SU-DHL-6 (cell line): ENCODE measurements around the gene CYP4F11.
"Not testable (repeated sequence)": the region's sequence is repeated elsewhere in the genome, so short reads cannot be mapped to it uniquely, and the experiment has no call there.

Experiments used
- H2AFZ ChIP-seq: fragments of 200-600 bp; sonication (generic); 2 replicates; pipeline ENCODE4 v1.6.1; 2014; ENCODE audit warnings: low read depth, mild to moderate bottlenecking, moderate library complexity, mixed read lengths, antibody characterized with exemption, low read length; ENCODE audit not compliant: severe bottlenecking
- H3F3A ChIP-seq: fragments of 200-600 bp; shearing (Covaris generic); 2 replicates; pipeline ENCODE4 v1.6.0; 2016; ENCODE audit warnings: antibody characterized with exemption, mild to moderate bottlenecking; ENCODE audit not compliant: insufficient read depth
- H3K27ac ChIP-seq: fragments of 200-600 bp; sonication (generic); 2 replicates; pipeline ENCODE4 v1.5.1; 2016; ENCODE audit warnings: low read depth, mild to moderate bottlenecking, low read length, moderate library complexity, mixed read lengths
- H3K27me3 ChIP-seq: fragments of 200-600 bp; sonication (generic), shearing (Covaris generic); 2 replicates; pipeline ENCODE4 v1.6.0; 2014; ENCODE audit warnings: mild to moderate bottlenecking, low read length
- H3K36me3 ChIP-seq: fragments of 200-600 bp; sonication (generic); 2 replicates; pipeline ENCODE4 v1.6.1; 2014; ENCODE audit warnings: mild to moderate bottlenecking, low read length, mixed read lengths
- H3K4me2 ChIP-seq: fragments of 300-600, 200-600 bp; shearing (Covaris generic), sonication (generic); 2 replicates; pipeline ENCODE4 v1.6.0; 2014; ENCODE audit warnings: low read length, low read depth, mild to moderate bottlenecking; ENCODE audit not compliant: poor library complexity, severe bottlenecking
- H3K4me3 ChIP-seq: fragments of 200-600 bp; sonication (generic); 2 replicates; pipeline ENCODE4 v1.5.1; 2014; ENCODE audit warnings: antibody characterized with exemption, low read length, mild to moderate bottlenecking, mixed read lengths; ENCODE audit not compliant: insufficient read depth, poor library complexity, severe bottlenecking
- H3K79me2 ChIP-seq: fragments of 200-600 bp; sonication (generic); 2 replicates; pipeline ENCODE4 v1.6.1; 2014; ENCODE audit warnings: mild to moderate bottlenecking, low read length, moderate library complexity; ENCODE audit not compliant: insufficient read depth
- H3K9ac ChIP-seq: fragments of 200-600 bp; sonication (generic); 2 replicates; pipeline ENCODE4 v1.7.0; 2014; ENCODE audit warnings: mild to moderate bottlenecking, low read length
- H3K9me2 ChIP-seq: fragments of 200-600 bp; sonication (generic); replicated peaks from 2 replicates; pipeline ENCODE4 v1.6.1; 2014; ENCODE audit warnings: low read length; ENCODE audit not compliant: insufficient read depth
- H3K9me3 ChIP-seq: fragments of 200-600 bp; sonication (generic); 2 replicates; pipeline ENCODE4 v1.6.1; 2014; ENCODE audit warnings: low read length, mixed read lengths; ENCODE audit not compliant: insufficient read depth
- H4K20me1 ChIP-seq: fragments of 200-600 bp; sonication (generic); 2 replicates; pipeline ENCODE4 v1.6.1; 2014; ENCODE audit warnings: low read depth, mild to moderate bottlenecking, antibody characterized with exemption, low read length, moderate library complexity, mixed read lengths
- CTCF ChIP-seq: fragments of 200-600 bp; sonication (generic); IDR thresholded peaks from one replicate; pipeline ENCODE4 v1.5.1; 2017; ENCODE audit warnings: antibody characterized with exemption, mild to moderate bottlenecking, low read length, moderate library complexity; ENCODE audit not compliant: insufficient read depth, poor library complexity, severe bottlenecking
- EZH2phosphoT487 ChIP-seq: fragments of 200-600 bp; sonication (generic), shearing (Covaris generic); conservative IDR thresholded peaks from 2 replicates; pipeline ENCODE4 v1.6.1; 2018; ENCODE audit warnings: mild to moderate bottlenecking, antibody characterized with exemption, low read length, moderate library complexity, mixed read lengths

CYP4F11 gene

DNA sequence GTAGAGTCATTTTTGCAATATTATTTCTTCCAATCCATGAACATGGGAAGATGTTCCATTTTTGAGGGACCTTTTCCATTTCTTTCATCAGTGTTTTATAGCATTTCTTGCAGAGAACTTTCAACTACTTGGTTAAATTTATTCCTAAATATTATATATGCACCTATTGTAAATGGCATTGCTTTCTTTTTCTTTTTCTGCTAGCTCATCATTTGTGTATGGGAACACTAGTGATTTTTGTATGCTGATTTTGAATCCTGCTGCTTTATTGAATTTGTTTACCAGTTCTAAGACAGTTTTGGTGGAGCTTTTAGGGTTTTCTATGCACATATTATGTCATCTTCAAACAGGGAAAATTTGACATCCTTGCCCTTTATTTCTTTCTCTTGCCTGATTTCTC is 29.3 kb downstream of the CYP4F11 start:
- no peak for TF ChIP-seq EZH2phosphoT487
- no peak for TF ChIP-seq CTCF
- no peaks in the 10 kb centered on the region for H3K9me3 ChIP-seq

GRCh38 chr19:15902898-15903297 is 31.4 kb downstream of the CYP4F11 start:
- not testable (repeated sequence) for H3K79me2 ChIP-seq, H3K27ac ChIP-seq, H3K4me3 ChIP-seq, H3F3A ChIP-seq, H2AFZ ChIP-seq, H3K9me3 ChIP-seq, H3K36me3 ChIP-seq, H3K4me2 ChIP-seq, H3K9me2 ChIP-seq, H3K9ac ChIP-seq, H4K20me1 ChIP-seq, H3K27me3 ChIP-seq

More for the DNA sequence above, 29.3 kb downstream of the CYP4F11 start:
- Histone ChIP-seq H3K79me2 (no peaks in the 10 kb centered on the region), H3F3A (no peaks in the 10 kb centered on the region), H4K20me1 (no peaks in the 10 kb centered on the region), H3K4me2 (no peak overlapping the region), H3K4me3 (no peak overlapping the region), H3K27ac (no peak overlapping the region), H3K36me3 (no peaks in the 10 kb centered on the region), H3K27me3 (no peaks in the 10 kb centered on the region), H3K9me2 (no peaks in the 10 kb centered on the region), H3K9ac (no peak overlapping the region), H2AFZ (no peak overlapping the region)

DNA sequence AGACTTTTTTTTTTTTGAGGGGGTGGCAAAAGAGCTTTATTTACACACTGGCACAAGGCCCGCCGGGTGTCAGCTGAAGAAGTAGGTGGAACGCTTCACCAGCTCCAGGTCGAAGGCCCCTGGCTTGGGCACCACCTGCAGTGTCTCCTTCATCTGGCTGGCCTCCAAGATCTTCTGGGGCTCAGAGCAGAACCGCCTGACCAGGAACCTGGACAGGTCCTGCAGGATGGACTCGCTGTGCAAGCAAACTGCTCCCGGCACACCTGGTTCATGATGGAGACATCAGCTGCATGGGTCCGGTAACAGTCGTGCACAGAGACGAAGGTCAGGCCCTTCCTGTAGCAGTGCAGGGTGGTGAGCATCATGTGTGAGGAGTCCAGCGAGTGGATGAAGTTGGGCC is 32.1 kb downstream of the CYP4F11 start:
- Histone ChIP-seq H3K36me3 (no peaks in the 10 kb centered on the region), H3K27ac (no peak overlapping the region), H3K9me3 (no peaks in the 10 kb centered on the region), H2AFZ (no peak overlapping the region), H3K4me2 (no peak overlapping the region), H3K9ac (no peak overlapping the region), H3K9me2 (no peaks in the 10 kb centered on the region), H3K27me3 (no peaks in the 10 kb centered on the region), H3F3A (no peaks in the 10 kb centered on the region), H4K20me1 (no peaks in the 10 kb centered on the region), H3K79me2 (no peaks in the 10 kb centered on the region), H3K4me3 (no peak overlapping the region)
- TF ChIP-seq CTCF, result no peak
- TF ChIP-seq EZH2phosphoT487, result no peak

DNA sequence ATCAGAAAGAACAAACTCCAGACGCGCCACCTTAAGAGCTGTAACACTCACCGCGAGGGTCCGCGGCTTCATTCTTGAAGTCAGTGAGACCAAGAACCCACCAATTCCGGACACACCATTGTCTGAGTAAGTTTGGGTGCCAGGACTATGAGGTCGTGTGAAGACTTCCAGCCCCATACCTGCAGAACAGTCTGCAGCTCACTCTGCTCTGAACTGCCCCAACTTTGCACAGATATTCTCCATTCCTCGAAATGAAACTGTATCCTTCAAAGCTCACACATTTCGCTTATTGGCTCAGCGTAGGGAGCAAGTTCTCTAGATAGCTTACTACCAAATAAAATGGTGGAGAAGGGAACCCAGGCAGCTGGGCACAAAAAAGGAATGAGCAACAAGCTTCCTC is 33.8 kb downstream of the CYP4F11 start:
- Histone ChIP-seq H3K79me2 (no peaks in the 10 kb centered on the region), H3K9me2 (no peaks in the 10 kb centered on the region), H3K27me3 (no peaks in the 10 kb centered on the region), H3F3A (no peaks in the 10 kb centered on the region), H3K4me2 (no peak overlapping the region), H4K20me1 (no peaks in the 10 kb centered on the region), H3K9me3 (no peaks in the 10 kb centered on the region), H3K27ac (no peak overlapping the region), H2AFZ (no peak overlapping the region), H3K4me3 (no peak overlapping the region), H3K9ac (no peak overlapping the region), H3K36me3 (no peaks in the 10 kb centered on the region)
- TF ChIP-seq EZH2phosphoT487 (no peak), CTCF (no peak)

DNA sequence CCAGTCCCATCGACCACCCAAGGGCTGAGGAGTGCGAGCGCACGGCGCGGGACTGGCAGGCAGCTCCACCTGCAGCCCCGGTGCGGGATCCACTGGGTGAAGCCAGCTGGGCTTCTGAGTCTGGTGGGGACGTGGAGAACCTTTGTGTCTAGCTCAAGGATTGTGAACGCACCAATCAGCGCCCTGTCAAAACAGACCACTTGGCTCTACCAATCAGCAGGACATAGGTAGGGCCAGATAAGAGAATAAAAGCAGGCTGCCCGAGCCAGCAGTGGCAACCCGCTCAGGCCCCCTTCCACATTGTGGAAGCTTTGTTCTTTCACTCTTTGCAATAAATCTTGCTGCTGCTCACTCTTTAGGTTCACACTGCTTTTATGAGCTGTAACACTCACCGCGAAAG is 34.3 kb downstream of the CYP4F11 start:
- H2AFZ ChIP-seq, H3F3A ChIP-seq, H3K27ac ChIP-seq, H3K4me2 ChIP-seq, H3K4me3 ChIP-seq, H3K27me3 ChIP-seq, H3K9me2 ChIP-seq, H3K9me3 ChIP-seq, H4K20me1 ChIP-seq, H3K79me2 ChIP-seq, H3K9ac ChIP-seq, H3K36me3 ChIP-seq: not testable (repeated sequence)

DNA sequence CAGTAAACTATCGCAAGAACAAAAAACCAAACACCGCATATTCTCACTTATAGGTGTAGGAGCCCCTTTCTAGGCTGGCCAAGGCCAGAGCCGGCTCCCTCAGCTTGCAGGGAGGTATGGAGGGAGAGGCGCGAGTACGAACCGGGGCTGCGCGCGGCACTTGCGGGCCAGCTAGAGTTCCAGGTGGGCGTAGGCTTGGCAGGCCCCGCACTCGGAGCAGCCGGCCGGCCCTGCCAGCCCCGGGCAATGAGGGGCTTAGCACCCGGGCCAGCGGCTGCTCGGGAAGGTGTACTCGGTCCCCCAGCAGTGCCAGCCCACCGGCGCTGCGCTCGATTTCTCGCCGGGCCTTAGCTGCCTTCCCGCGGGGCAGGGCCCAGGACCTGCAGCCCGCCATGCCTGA is 34.8 kb downstream of the CYP4F11 start:
- not testable (repeated sequence) for H3K9ac ChIP-seq, H3K9me3 ChIP-seq, H3K4me2 ChIP-seq, H3K4me3 ChIP-seq, H3K36me3 ChIP-seq, H3F3A ChIP-seq, H3K27me3 ChIP-seq, H3K79me2 ChIP-seq, H3K9me2 ChIP-seq, H4K20me1 ChIP-seq, H2AFZ ChIP-seq, H3K27ac ChIP-seq
